GM21825 (cell line): ENCODE data around the gene MPC1.
"Not testable (repeated sequence)": the region's sequence is repeated elsewhere in the genome, so short reads cannot be mapped to it uniquely, and the experiment has no call there.

ENCODE experiments used
- ATAC-seq: cut with Tn5 transposase; IDR thresholded peaks from one replicate; pipeline ENCODE4 v1.9.1; 2021; ENCODE audit warnings: mild to moderate bottlenecking, moderate library complexity; ENCODE audit not compliant: unreplicated experiment

Gene MPC1

GRCh38 chr6:166382500-166382932 lies 224 bp downstream of the MPC1 start:
- ATAC-seq: peak; percentile 14

GRCh38 chr6:166381733-166382499 lies 824 bp downstream of the MPC1 start:
- ATAC-seq: peak; percentile 54

DNA sequence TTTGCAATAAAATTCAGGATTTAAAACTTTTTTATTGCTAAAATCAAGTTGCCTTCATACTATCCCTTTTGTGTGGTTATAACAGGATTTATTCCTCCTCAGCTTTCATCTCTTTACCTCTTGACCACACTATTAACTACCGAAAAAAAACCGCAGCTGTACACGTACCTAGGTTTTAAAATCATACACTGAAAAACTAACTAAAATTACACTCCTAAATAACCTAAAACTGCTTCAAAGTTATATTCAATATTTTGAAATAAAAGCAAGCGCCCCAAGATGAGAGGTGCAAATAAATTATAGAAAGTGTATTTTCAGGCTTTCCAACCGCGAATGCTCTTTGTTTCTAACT lies 1.4 kb downstream of the MPC1 start:
- ATAC-seq: no peak

- no peak for ATAC-seq
Observed at GRCh38 chr6:166379800-166380199, 2.9 kb downstream of the MPC1 start.

DNA sequence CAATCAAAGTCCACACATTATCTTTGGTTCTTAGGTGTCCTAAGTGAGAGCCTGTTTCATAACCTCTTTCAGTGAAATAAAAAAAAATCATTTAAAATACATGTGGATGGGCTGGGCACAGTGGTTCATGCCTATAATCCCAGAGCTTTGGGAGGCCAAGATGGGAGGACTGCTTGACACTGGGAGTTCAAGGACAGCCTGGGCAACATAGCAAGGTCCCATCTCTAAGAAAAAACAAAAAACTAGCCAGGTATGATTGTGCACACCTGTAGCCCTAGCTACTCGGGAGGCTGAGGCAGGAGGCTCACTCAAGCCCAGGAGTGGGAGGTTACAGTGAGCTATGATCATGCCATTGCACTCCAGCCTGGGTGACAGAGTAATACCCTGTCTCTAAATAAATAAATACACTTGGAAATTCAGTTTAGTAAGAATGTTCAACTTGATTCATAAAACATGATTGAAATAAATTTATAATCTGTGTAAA lies 3.6 kb downstream of the MPC1 start:
- ATAC-seq: no peak

GRCh38 chr6:166377721-166378120 lies 5.0 kb downstream of the MPC1 start:
- ATAC-seq: no peak

DNA sequence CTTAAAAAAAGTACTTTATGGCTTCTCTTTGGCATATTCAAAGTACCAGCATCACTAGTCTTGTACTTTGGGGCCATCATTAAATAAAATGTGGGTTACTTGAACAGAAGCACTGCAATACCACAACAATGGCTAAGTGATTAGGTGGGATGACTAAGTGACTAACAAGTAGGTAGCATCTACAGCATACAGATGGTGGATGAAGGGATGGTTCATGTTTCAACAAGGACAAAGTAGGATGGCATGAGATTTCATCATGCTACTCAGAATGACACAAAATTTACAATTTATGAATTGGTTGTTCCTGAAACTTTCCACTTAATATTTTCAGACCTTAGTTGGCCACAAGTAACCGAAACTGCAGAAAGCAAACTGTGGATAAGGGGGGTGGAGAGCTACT lies 7.7 kb downstream of the MPC1 start:
- ATAC-seq: no peak

GRCh38 chr6:166370489-166370888 lies 12.3 kb downstream of the MPC1 start:
- ATAC-seq: no peak

GRCh38 chr6:166369782-166370181 lies 13.0 kb downstream of the MPC1 start:
- no peak for ATAC-seq

DNA sequence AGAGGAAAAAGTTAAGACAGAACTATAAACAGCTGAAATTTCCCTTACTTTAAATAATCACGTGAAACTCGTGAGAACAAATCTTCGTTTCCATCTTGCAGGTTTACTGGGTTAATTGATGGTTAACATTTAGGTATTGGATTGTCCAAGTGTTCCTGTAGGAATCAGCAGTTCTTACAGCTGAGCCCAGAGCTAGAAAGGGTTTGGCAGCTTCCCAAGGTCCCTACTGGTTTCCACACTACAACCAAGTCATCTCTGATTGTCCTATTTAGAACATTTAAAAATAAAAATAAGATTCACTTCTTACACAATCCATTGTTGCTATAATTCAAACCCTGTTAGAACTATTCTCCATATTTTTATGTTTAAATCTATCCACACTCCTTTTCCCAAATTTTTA lies 15.8 kb downstream of the MPC1 start:
- no peak for ATAC-seq

DNA sequence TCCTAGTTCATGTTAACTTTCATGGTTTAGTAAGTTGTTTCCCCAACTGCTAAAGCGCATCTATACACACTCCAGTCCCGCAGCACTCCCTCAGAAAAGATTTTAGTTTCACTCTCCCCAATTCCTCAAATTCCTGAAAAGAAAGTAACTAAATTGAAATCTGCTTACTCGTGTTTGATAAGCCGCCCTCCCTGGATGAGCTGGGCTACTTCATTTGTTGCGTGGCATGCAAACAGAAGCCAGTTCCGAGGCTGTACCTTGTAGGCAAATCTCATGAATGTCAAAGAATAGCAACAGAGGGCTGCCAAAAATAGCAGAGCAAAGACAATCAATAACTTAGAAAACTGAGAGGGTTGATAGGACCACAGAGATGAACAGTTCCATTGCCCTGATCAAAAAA lies 16.9 kb downstream of the MPC1 start:
- ATAC-seq: no peak

DNA sequence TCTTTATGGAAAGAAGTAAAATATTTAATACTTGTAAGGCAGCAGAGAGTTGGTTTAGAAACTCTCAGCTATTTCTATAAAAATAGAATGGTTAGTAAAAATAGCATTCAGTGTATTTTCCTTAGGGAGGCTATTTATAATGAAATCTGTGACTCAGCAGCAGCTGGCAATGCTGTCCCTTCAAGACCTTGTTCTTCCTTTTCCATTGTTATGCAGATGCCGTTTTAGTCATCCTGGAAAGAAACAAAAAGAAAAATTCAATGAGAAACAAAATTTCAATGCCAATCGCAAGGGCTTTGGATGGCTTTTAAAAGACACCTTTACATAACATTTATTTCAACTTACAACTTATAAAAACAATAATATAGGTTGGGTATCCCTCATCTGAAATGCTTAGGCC lies 17.5 kb downstream of the MPC1 start:
- ATAC-seq: no peak

GRCh38 chr6:166364456-166364855 lies 18.3 kb downstream of the MPC1 start:
- ATAC-seq: no peak

- not testable (repeated sequence) for ATAC-seq
Observed at GRCh38 chr6:166362427-166362826, 20.3 kb downstream of the MPC1 start.

DNA sequence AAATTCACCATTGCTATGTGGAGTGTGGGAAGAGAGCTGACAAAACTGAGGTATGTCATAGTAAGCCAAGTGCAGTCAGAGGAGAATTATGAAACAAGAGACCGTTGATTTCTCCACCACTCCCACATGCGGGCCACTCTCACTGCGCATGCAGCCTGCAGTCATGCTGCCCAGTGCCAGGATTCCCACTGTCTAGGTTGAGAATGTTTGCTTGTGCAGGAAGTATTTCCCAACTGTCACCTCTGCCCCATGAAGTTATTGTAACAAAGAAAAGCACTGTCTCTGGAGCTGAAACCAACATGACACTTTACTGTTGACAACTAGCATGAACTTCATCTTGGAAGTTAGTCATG lies 21.7 kb downstream of the MPC1 start:
- no peak for ATAC-seq

- ATAC-seq: no peak
Observed at GRCh38 chr6:166360243-166361076, 22.3 kb downstream of the MPC1 start.

DNA sequence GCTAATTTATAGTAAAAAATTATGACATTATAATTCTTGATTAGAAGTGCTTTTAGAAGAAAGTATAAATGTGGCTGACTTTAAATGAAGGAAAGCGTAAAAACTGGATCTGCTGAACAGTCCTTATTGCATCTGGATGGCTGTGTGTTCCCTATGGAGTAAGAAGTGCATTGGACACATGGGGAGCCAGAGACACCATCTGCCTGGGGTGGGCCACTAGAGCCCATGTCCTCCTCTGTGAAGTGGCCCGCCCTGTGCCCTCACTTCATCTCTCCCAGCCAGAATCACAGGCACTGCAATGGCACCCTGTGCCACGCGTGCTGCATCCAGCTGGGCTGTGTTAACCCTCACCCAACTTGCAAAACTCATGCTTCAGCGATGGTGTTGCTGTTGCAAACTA lies 27.2 kb downstream of the MPC1 start:
- ATAC-seq: no peak

DNA sequence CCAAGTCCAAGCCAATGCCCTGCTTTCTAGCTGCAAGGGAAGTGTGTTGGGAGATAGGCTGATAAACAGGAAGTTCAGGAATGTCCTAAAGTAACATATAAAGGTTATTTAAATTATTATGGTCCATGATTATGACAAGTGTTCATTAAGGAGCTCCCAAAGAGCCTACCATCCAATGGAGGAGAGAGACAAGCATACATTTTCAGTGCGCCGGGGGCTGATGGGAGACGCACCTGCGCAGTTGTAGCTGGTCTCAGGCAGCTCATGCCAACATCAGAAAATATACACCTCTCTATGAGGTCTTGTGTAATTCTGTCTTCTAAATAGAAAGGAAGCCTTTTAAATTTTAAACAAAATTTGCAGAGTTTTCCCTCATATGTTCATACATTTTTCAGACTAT lies 27.8 kb downstream of the MPC1 start:
- ATAC-seq: no peak

DNA sequence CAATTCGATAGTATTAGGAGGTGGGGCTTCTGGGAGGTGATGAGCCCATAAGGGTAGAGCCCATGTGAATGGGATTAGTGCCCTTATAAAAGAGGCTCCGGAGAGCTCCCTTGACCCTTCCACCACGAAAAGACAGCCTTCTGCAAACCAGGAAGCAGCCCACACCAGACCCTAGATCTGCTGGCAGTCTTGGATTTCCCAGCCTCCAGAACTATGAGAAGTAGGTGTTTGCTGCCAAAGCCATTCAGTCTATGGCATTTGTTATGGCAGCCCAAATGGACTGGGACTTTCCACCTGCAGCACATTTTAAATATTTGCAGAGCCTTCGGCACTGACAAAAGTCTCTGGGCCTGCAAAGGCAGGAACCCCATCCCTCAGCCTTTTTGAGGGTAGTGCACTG lies 28.6 kb downstream of the MPC1 start:
- no peak for ATAC-seq

- ATAC-seq: no peak
Observed at GRCh38 chr6:166353507-166353906, 29.2 kb downstream of the MPC1 start.

DNA sequence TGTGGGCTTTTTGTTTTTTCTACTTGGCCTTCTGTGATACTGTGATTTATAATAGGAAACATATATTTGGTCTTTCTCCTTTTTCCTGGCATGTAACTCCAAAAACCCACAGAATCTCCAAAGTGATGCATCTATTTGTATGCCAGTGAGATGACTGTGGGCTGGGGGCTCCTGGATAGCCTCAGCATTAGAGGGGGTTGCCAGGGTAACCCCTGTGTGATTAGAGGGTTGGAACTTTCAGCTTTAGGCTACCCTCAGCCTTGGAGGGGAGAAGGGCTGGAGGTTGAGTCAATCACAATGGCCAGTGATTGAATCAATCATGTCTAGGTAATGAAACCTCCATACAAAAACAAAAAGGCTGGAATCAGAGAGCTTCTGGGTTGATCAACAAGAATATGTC lies 29.8 kb downstream of the MPC1 start:
- ATAC-seq: no peak

DNA sequence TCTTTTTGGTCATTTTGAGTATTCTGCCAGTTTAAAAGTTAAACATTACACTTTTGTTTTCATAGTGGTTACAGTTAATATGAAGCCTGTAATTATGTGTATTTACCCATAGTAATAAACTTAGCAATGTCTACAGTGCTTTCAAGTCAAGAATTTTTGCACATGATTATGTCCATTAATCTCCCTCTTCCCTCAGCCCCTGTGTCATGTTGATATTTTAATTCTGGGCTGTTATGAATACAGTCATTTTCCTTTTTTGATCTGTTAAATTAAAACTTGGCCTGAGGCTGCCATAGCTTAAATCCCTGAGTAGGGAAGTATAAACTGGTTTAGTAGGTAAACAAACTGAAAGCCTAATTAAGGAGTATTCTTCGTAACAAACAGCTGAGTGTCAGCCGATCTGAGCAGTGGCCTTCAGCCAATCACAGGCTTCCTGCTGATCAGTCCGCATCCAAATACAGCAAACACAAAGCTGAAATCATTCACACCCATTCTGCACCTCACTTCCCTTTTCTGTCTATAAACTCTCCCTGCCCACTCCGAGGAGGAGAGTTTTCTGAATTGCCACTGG lies 30.9 kb downstream of the MPC1 start:
- ATAC-seq: peak; percentile 89
